ENCODE data around the gene CHI3L1.

CHI3L1 gene

GRCh38 chr1:203133970-203134725 lies 52.4 kb downstream of the CHI3L1 start:
- no peak for DNase-seq (ENCODE audit: low read depth in 2 of 2)

- no peak for DNase-seq (ENCODE audit: low read depth in 2 of 2)
Observed at GRCh38 chr1:203131548-203132200, 54.8 kb downstream of the CHI3L1 start.

GRCh38 chr1:203130358-203130985 lies 56.0 kb downstream of the CHI3L1 start:
- no peak for DNase-seq (ENCODE audit: low read depth in 2 of 2)

GRCh38 chr1:203129501-203130231 lies 56.8 kb downstream of the CHI3L1 start:
- no peak for DNase-seq (ENCODE audit: low read depth in 2 of 2)

Data from stimulated activated CD4-positive, alpha-beta T cell treated with anti-CD3 and anti-CD28 coated beads, Interleukin-15, amount 100 ng/mL, for 48 hours (primary cell).